HG03103 (cell line): ENCODE results near the gene FOCAD.
A peak's percentile ranks its signal among the peaks of the same experiment; 100 is the strongest.
"Not testable (repeated sequence)": the region's sequence is repeated elsewhere in the genome, so short reads cannot be mapped to it uniquely, and the experiment has no call there.

Source experiments
- ATAC-seq: cut with Tn5 transposase; IDR thresholded peaks from one replicate; pipeline ENCODE4 v1.9.1; 2021; ENCODE audit warnings: low read depth; ENCODE audit not compliant: unreplicated experiment

Gene FOCAD, protein sequence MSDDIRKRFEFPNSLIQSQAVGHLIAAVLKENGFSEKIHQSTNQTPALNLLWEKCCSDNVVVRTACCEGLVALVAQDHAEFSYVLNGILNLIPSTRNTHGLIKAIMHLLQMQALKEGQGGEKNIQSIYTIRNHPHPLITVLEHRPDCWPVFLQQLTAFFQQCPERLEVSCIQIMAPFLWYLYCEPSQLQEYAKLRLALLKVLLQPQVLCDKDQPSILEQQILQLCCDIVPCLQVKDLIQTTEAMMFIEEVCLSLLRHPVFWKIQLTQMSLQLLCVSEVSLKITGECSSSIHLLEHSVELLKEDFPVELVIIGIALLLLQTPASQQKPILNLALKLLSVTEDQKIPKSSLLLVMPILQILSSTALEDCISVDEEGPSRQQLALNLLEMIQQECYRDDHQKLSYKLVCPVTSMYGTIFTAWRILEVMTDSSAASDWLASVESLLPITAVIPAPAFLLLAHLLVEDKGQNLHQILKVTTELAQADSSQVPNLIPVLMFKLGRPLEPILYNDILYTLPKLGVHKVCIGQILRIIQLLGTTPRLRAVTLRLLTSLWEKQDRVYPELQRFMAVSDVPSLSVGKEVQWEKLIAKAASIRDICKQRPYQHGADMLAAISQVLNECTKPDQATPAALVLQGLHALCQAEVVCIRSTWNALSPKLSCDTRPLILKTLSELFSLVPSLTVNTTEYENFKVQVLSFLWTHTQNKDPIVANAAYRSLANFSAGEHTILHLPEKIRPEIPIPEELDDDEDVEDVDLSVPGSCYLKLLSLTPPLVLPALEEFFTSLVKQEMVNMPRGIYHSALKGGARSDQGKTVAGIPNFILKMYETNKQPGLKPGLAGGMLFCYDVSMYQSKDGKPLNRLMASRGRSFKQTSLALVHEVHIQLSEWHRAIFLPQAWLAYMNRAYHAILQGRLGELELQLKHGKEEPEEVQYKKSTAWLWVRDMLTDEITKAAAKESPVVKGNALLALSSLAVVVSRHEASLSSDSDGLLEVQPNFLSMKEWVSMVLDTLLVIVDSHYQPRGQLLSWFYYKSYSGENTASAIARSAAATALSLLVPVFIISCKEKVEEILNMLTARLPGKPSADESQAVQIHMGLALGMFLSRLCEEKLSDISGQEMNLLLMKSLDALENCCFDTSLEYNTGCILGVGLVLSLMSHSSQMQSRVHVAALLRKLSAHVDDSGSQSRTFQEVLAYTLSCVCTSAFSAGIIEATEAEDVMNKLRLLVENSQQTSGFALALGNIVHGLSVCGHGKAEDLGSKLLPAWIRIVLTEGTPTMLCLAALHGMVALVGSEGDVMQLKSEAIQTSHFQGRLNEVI (N-terminal part only)

DNA sequence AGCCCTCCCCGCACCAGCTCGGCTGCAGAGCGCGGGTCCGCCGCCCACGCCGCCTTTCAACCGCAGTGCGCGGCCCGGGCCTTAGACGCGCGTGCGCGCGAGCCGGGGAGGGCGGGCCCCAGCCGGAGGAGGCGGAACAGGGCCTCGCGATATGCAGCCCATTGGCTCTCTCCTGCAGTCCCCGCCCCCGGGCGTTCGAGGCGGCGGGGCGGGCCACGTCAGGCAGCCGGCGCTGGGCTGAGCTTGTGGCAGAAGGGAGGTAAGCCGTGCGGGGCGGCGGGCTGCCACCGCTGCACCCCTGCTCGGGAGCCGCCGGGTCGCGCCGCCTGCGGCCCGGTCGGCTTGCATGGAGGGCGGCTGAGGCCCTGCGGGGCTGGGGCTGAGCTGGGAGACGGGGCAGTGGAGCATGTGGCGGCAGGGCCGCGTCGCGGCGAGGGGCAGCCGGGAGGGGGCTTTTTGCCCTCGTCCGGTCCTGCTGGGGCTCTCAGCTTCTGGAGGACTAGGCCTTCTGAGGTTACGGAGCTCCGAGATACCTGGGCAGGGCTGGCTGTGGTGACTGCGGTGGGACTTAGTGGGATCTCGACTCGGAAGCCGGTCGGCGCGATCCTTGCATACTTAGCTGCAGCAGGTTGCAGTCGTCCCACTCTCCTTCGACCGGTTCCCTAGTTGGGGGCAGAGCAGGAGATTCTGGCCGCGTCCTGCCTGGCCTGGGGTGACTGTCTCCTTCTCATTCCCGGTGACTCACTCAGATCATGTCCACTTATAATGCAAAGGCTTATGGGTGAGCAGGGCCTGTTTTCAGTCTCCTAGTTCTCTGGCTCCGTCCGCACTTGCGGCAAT, at the start of gene FOCAD:
Gene FOCAD (plus strand): TSS at position 225 of the 840 bp plus-strand sequence. CDS start 31,095 bp downstream, outside the sequence.
- peak; percentile 99 for ATAC-seq

- no peak for ATAC-seq
Observed at GRCh38 chr9:20634895-20635294, 49.2 kb upstream of the FOCAD start.

- no peak for ATAC-seq
Observed at GRCh38 chr9:20636888-20637440, 47.1 kb upstream of the FOCAD start.

DNA sequence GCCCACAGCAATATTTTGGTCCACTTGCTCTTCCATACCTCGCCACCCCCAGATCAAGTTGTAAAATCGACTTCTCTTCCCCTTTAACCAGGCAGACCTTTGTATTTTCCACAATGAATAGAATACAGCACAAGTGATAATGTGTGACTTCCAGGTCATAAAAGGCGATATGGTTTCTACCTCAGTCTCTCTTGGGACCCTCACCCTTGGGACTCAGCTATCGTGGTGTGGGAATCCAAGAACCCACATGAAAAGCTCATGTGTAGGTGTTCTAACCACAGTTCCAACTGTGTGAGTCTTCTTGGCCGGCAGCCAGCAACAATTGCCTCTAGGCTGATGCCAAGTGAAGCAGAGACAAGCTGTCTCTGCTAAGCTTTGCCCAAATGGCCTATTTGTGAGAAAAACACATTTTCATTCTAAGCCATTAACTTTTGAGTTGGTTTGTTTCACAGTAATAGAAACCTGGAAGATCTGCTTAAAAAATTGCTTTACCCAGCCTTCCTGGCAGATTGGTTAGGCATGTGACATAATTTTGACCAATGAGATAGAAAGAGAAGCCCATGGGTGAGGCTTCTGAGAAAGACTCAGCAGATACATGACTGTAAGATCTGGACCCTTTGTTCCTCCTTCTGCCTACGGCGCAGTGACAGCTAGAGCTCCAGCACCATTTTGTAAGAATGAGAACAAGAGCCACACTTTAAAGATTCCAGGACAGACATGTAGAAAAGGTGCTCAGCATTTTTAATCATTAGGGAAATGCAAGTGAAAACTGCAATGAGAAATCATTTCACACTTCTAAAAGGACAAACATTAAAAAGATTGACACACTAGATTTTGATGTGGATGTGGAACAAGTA, 43.5 kb upstream of the FOCAD start:
- peak; percentile 78 for ATAC-seq

GRCh38 chr9:20642045-20642444, 42.0 kb upstream of the FOCAD start:
- no peak for ATAC-seq

- ATAC-seq: no peak
Observed at GRCh38 chr9:20643660-20644059, 40.4 kb upstream of the FOCAD start.

DNA sequence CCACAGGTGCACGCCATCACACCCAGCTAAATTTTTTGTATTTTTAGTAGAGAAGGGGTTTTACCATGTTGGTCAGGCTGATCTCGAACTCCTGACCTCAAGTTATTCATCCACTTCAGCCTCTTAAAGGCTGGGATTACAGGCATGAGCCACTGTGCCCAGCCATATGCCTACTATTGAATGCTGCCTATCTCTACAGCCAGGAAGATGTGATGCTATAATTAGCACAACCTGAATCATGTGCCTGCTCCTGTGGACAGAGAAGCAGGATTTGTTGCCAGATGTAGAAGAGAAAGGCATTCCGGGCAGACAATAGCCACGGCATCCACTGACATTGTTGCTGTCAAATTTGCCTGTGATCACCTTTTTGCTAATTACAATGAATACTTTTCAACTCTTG, 37.4 kb upstream of the FOCAD start:
- no peak for ATAC-seq

- ATAC-seq: no peak
Observed at GRCh38 chr9:20649381-20649780, 34.7 kb upstream of the FOCAD start.

DNA sequence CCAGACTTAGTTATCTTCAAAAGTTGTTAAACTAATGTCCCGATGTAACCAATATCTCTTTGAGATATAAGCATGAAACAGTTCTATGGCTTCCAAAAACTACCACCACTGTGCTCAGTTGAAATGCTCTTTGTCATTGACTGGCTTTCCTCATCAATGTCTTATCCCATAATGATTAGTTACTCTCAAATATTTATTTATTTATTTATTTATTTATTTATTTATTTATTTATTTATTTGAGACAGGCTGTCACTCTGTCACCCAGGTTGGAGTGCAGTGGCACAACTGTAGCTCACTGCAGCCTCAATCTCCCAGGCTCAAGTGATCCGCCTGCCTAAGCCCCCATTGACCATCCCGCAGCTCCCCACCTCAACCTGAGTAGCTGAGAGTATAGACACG, 33.7 kb upstream of the FOCAD start:
- no peak for ATAC-seq

GRCh38 chr9:20650750-20651299, 33.2 kb upstream of the FOCAD start:
- ATAC-seq: no peak

- no peak for ATAC-seq
Observed at GRCh38 chr9:20651939-20652338, 32.1 kb upstream of the FOCAD start.

GRCh38 chr9:20658246-20658667, 25.8 kb upstream of the FOCAD start:
- not testable (repeated sequence) for ATAC-seq

- no peak for ATAC-seq
Observed at GRCh38 chr9:20658677-20659473, 25.2 kb upstream of the FOCAD start.

DNA sequence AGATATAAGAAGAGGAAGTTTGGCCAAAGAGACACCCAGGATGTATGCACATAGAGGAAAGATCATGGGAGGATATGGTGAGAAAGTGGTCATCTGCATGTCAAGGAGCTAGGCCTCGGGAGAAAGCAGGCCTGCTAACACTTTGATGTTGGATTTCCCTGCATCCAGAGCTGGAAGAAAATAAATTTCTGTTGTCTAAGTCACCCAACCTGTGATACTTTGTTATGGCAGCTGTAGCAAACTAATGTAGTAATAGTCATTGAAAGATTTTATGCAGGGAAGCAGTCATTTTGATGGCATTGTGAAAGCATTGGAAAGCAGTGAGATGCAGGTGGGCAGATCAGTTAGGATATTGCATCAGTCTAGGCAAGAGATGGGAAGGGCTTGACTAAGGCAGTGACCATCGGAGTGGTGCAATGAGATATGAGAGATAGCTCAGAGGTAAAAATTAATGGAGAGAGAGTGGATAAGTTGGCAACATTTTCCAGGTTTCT, 24.5 kb upstream of the FOCAD start:
- ATAC-seq: no peak

DNA sequence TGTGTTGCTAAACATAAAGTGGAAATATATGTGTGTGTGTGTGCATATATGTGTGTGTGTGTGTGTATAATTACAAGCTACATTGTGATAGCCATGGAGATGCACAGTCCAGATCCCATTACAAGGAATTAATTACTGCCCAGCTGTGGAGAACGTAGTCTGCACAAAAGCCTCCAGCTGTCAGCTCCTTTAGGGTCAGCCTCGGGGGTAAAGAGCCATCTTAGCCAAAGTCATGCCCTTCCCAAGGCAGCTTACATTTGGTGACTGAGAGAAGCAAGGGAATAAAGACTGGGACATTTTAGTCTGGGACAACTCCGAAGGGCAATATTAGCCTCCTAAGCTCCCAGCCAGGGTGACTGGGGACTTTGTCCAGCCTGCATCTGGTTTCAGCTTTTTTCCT, 21.9 kb upstream of the FOCAD start:
- ATAC-seq: no peak

DNA sequence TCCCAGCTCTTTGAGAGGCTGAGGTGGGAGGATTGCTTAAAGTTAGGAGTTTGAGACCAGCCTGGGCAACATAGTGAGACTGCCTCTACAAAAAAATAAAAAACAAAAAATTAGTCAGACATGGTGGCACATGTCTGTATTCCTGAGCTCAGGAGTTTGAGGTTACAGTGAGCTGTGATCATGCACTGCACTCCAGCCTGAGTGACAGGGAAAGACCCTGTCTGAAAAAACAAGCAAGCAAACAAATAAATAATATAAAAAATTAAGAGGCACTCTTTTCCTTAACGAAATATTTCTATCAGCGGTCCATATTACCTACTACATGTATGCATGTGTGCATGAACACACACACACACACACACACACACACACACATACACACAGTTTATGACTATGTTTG, 20.9 kb upstream of the FOCAD start:
- no peak for ATAC-seq

GRCh38 chr9:20664501-20664900, 19.6 kb upstream of the FOCAD start:
- no peak for ATAC-seq
